Endothelial cell of umbilical vein (primary cell): Measurements from ENCODE around the gene ULBP1.

Experiments used
- CTCF ChIP-seq, 2 donors: IDR thresholded peaks; 1 replicate in 1 of 2; 2 replicates in 1 of 2; pipeline ENCODE4 v1.5.1; 2011; ENCODE audit warnings: low read length in 2 of 2, mild to moderate bottlenecking in 2 of 2, moderate library complexity in 2 of 2, control low read depth in 1 of 2, inconsistent platforms in 1 of 2, low read depth in 1 of 2; ENCODE audit not compliant: insufficient read depth in 1 of 2; ENCODE audit errors: extremely low read depth in 1 of 2
- EZH2 ChIP-seq: IDR thresholded peaks from 2 replicates; pipeline ENCODE4 v1.6.1; 2012; ENCODE audit warnings: borderline replicate concordance, low read depth, mild to moderate bottlenecking, moderate library complexity, low read length, inconsistent platforms; ENCODE audit not compliant: severe bottlenecking
- FOS ChIP-seq: IDR thresholded peaks from 2 replicates; pipeline ENCODE4 v1.6.1; 2011; ENCODE audit warnings: mild to moderate bottlenecking, low read length, moderate library complexity, borderline replicate concordance; ENCODE audit not compliant: insufficient read depth
- GATA2 ChIP-seq: IDR thresholded peaks from 2 replicates; pipeline ENCODE4 v1.7.0; 2011; ENCODE audit warnings: low read depth, mild to moderate bottlenecking, moderate library complexity, mixed read lengths, low read length; ENCODE audit not compliant: insufficient read length, insufficient read depth
- JUN ChIP-seq: IDR thresholded peaks from 2 replicates; pipeline ENCODE4 v1.6.1; 2011; ENCODE audit warnings: borderline replicate concordance, low read depth; ENCODE audit not compliant: insufficient read length, insufficient read depth
- MYC ChIP-seq: IDR thresholded peaks from one replicate; pipeline ENCODE4 v1.6.1; 2011; ENCODE audit warnings: mild to moderate bottlenecking, low read depth, low read length
- POLR2A ChIP-seq: IDR thresholded peaks from 2 replicates; pipeline ENCODE4 v1.6.1; 2012; ENCODE audit warnings: low read depth, mild to moderate bottlenecking, control low read depth, low read length
- POLR2AphosphoS5 ChIP-seq: IDR thresholded peaks from 2 replicates; pipeline ENCODE4 v1.6.1; 2012; ENCODE audit warnings: low read depth, mild to moderate bottlenecking, control low read depth, low read length, moderate library complexity; ENCODE audit not compliant: insufficient read depth
- TF ChIP-seq, protein P1 (sequence below): IDR thresholded peaks from 2 replicates; pipeline ENCODE4 v1.6.1; 2011; ENCODE audit not compliant: insufficient read depth, insufficient read length

DNA sequence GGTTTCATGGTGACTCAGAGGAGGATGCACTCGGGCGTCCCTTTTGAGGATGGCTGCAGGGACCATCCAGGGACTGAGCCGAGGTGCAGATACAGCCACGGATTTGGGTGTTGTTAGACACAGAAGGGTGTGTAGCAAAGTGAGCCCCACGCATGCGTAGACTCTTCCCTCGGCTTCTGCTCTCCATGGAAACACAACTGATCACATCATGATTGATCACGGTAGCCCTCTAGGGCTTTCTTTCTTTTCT is 606 bp upstream of the ULBP1 start:
- TF ChIP-seq CTCF (IDR thresholded peaks at IDR 0.05; ENCODE audit: extremely low read depth in 1 of 2, insufficient read depth in 1 of 2, low read depth in 1 of 2, low read length in 2 of 2) (no peak), POLR2AphosphoS5 (no peak), GATA2 (no peak), JUN (no peak), MYC (no peak), EZH2 (no peak), POLR2A (no peak), FOS (no peak)
- TF ChIP-seq, protein P1, sequence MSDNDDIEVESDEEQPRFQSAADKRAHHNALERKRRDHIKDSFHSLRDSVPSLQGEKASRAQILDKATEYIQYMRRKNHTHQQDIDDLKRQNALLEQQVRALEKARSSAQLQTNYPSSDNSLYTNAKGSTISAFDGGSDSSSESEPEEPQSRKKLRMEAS: no peak
